Measurements from ENCODE around the gene NEDD8. TPM values are rescaled to one million over a fixed set of nuclear protein-coding genes. Genes with fewer than 3 reads are reported as not detected.

The NEDD8 gene
- total RNA-seq, 2 experiments from 2014 or later: 42.0 to 43.5 TPM

GRCh38 chr14:24213866-24214662, 18.1 kb downstream of the NEDD8 start:
- peaks cover 44% of the 10 kb centered on the region for H3K36me3 Mint-ChIP-seq (ENCODE audit: low read depth)
- peak in 1 of 14 experiments; percentile 22 for DNase-seq
- TF ChIP-seq CTCF (IDR thresholded peaks at IDR 0.05): no peak

GRCh38 chr14:24212924-24213865, 19.0 kb downstream of the NEDD8 start, which contains the start of gene CHMP4A:
Gene CHMP4A (minus strand): TSS chr14:24213488. CDS start chr14:24213439, 49 bp downstream.
- TF ChIP-seq CTCF (IDR thresholded peaks at IDR 0.05): no peak
- Histone ChIP-seq H3K4me3 (ENCODE audit: low read length) (peak within 1 kb of the TSS; percentile 98), H3K36me3 (ENCODE audit: insufficient read depth, low read length) (peaks cover 42% of the 10 kb centered on the region), H3K27ac (ENCODE audit: low read depth in 1 of 2, low read length in 2 of 2) (peak within 1 kb of the TSS; percentile 98 to 100), H3K4me1 (ENCODE audit: insufficient read depth, low read length) (peaks cover 53% of the 10 kb centered on the region), H3K9me3 (ENCODE audit: control insufficient read depth in 1 of 2, insufficient read depth in 1 of 2, low read length in 2 of 2) (no peaks in the 10 kb centered on the region), H3K27me3 (ENCODE audit: control insufficient read depth in 1 of 2, insufficient read depth in 2 of 2, low read length in 2 of 2) (no peaks in the 10 kb centered on the region)
- Mint-ChIP-seq H3K9me3 (no peaks in the 10 kb centered on the region), H3K4me3 (peak within 1 kb of the TSS; percentile 97), H3K27me3 (no peaks in the 10 kb centered on the region), H3K36me3 (ENCODE audit: low read depth) (peaks cover 49% of the 10 kb centered on the region), H3K4me1 (ENCODE audit: low read depth) (peaks cover 49% of the 10 kb centered on the region), H3K27ac (peak within 1 kb of the TSS; percentile 96)
- POLR2A ChIA-PET: interaction anchor here (0.6 to 4.7 kb wide), 33 partner anchors 10 to 1319 kb away, joined by 3 to 144 read pairs (median 6); partner anchors contain the start of genes CBLN3, DCAF11, DHRS1 and EMC9
- CTCF ChIA-PET: interaction anchor here (0.7 to 2.5 kb wide), 10 partner anchors 18 to 120 kb away, joined by 3 to 12 read pairs (median 6); partner anchors contain the start of genes CIDEB, IRF9, RABGGTA and TINF2
- DNase-seq: peak; percentile 89 to 99 (median 94)
- intact Hi-C loops (cut with DNase I, micrococcal nuclease): loop anchor here (1.0 to 2.0 kb wide), 7 partner anchors 18 to 217 kb away; partner anchors contain the start of genes GMPR2 (in 1 of the 2), IPO4 (in 1 of the 2), IRF9 (in 1 of the 2) and NEDD8 (in 1 of the 2)
- ATAC-seq (ENCODE audit: poor library complexity): peak; percentile 71

More at GRCh38 chr14:24213866-24214662, 18.1 kb downstream of the NEDD8 start:
- H3K4me1 Mint-ChIP-seq (ENCODE audit: low read depth): peaks cover 49% of the 10 kb centered on the region
- CTCF ChIA-PET: interaction anchor here (0.7 to 2.5 kb wide), 10 partner anchors 19 to 120 kb away, joined by 3 to 12 read pairs (median 6); partner anchors contain the start of genes CIDEB, IRF9, RABGGTA and TINF2
- peak overlapping the region; percentile 98 for H3K4me3 ChIP-seq (ENCODE audit: low read length)
- ATAC-seq (ENCODE audit: poor library complexity): no peak
- H3K36me3 ChIP-seq (ENCODE audit: insufficient read depth, low read length): peaks cover 34% of the 10 kb centered on the region
- peak overlapping the region; percentile 97 for H3K4me3 Mint-ChIP-seq
- H3K4me1 ChIP-seq (ENCODE audit: insufficient read depth, low read length): peaks cover 53% of the 10 kb centered on the region
- H3K27ac Mint-ChIP-seq: peak overlapping the region; percentile 96
- intact Hi-C loops (cut with DNase I, micrococcal nuclease): loop anchor here (1.0 to 2.0 kb wide), 7 partner anchors 18 to 216 kb away; partner anchors contain the start of genes GMPR2 (in 1 of the 2), IPO4 (in 1 of the 2), IRF9 (in 1 of the 2) and NEDD8 (in 1 of the 2)
- no peaks in the 10 kb centered on the region for H3K9me3 Mint-ChIP-seq
- H3K27me3 Mint-ChIP-seq: no peaks in the 10 kb centered on the region
- H3K9me3 ChIP-seq (ENCODE audit: control insufficient read depth in 1 of 2, insufficient read depth in 1 of 2, low read length in 2 of 2): no peaks in the 10 kb centered on the region
- no peaks in the 10 kb centered on the region for H3K27me3 ChIP-seq (ENCODE audit: control insufficient read depth in 1 of 2, insufficient read depth in 2 of 2, low read length in 2 of 2)
- POLR2A ChIA-PET: interaction anchor here (0.8 to 4.7 kb wide), 31 partner anchors 10 to 893 kb away, joined by 3 to 144 read pairs (median 8); partner anchors contain the start of genes CBLN3, DCAF11, DHRS1 and EMC9
- peak overlapping the region; percentile 98 to 100 for H3K27ac ChIP-seq (ENCODE audit: low read depth in 1 of 2, low read length in 2 of 2)

All from CD4-positive, alpha-beta T cell (primary cell).